A549 treated with DMSO at 1 μM for 4 hours (cell line): ENCODE measurements around the gene FAM187B. TPM values are rescaled to one million over a fixed set of nuclear protein-coding genes. Genes with fewer than 3 reads are reported as not detected.

Experiments used
- total RNA-seq: library from RNA; stranded (reverse); fragments of 200-300 nt; extraction: Qiagen RNA extraction; gene quantifications from 5 replicates; pipeline ENCODE4 v1.2.3, GENCODE V29; 2022; ENCODE audit warnings: low read depth

Gene FAM187B
- not detected in 5 replicates for total RNA-seq

GRCh38 chr19:35228177-35228930 lies at the start of gene FAM187B:
Gene FAM187B (minus strand): TSS chr19:35228739. CDS start chr19:35228680, 59 bp downstream.

GRCh38 chr19:35268536-35269437 lies 40.2 kb upstream of the FAM187B start, which contains the start of gene USF2:
Gene USF2 (plus strand): TSS chr19:35268962. CDS start chr19:35269102, 140 bp downstream.

GRCh38 chr19:35248310-35249145 lies 20.0 kb upstream of the FAM187B start, which contains the start of gene LSR:
Gene LSR (plus strand): TSS chr19:35249002. CDS start chr19:35249023, 21 bp downstream.

Other genes with a start within 250 kb of the FAM187B start
- gene GRAMD1A, start 228.4 kb downstream of the FAM187B start, total RNA-seq: 133 to 143 TPM (median 134 TPM) in 5 replicates
- gene SCN1B, start 198.3 kb downstream of the FAM187B start, total RNA-seq: 13.9 to 19.7 TPM (median 17.4 TPM) in 5 replicates
- 0.06 to 0.14 TPM in 2 of 5 replicates, not detected in the others for gene HPN, start 187.0 kb downstream of the FAM187B start, total RNA-seq
- gene FXYD3, start 112.9 kb downstream of the FAM187B start, total RNA-seq: 0.13 to 0.17 TPM in 2 of 5 replicates, not detected in the others
- gene LGI4, start 93.7 kb downstream of the FAM187B start, total RNA-seq: 0.09 to 0.31 TPM (median 0.20 TPM) in 4 of 5 replicates, not detected in the other
- gene FXYD1, start 89.9 kb downstream of the FAM187B start, total RNA-seq: not detected in 5 replicates
- gene FXYD7, start 85.5 kb downstream of the FAM187B start, total RNA-seq: 0.13 to 0.34 TPM (median 0.31 TPM) in 3 of 5 replicates, not detected in the others
- gene FXYD5, start 74.0 kb downstream of the FAM187B start, total RNA-seq: 192 to 247 TPM (median 204 TPM) in 5 replicates
- gene LSR, start 20.3 kb upstream of the FAM187B start, total RNA-seq: 8.0 to 10.9 TPM (median 8.8 TPM) in 5 replicates
- gene USF2, start 40.2 kb upstream of the FAM187B start, total RNA-seq: 118 to 169 TPM (median 142 TPM) in 5 replicates
- 0.08 to 0.14 TPM in 2 of 5 replicates, not detected in the others for gene HAMP, start 53.8 kb upstream of the FAM187B start, total RNA-seq
- not detected in 5 replicates for gene MAG, start 63.4 kb upstream of the FAM187B start, total RNA-seq
- 0.51 to 1.6 TPM (median 0.63 TPM) in 5 replicates for gene CD22, start 100.4 kb upstream of the FAM187B start, total RNA-seq
- not detected in 5 replicates for gene FFAR1, start 119.2 kb upstream of the FAM187B start, total RNA-seq
- gene FFAR3, start 129.7 kb upstream of the FAM187B start, total RNA-seq: not detected in 5 replicates
- gene GPR42, start 142.3 kb upstream of the FAM187B start, total RNA-seq: not detected in 5 replicates
- gene FFAR2, start 219.5 kb upstream of the FAM187B start, total RNA-seq: 0.05 TPM in 1 of 5 replicates, not detected in the others